BLaER1 treated with 17β-estradiol and CSF1 and Interleukin-3, amounts not matched to agents 10 nM and 100 nM (cell line): Measurements from ENCODE around the gene GSTO2.
A peak's percentile ranks its signal among the peaks of the same experiment; 100 is the strongest.

ENCODE experiments used
- H3K27ac ChIP-seq, 11 experiments: shearing (Covaris generic); formaldehyde crosslinking; 2 replicates each; pipeline ENCODE4 v1.8.1; 2022
- H3K27me3 ChIP-seq, 11 experiments: shearing (Covaris generic); formaldehyde crosslinking; 2 replicates each; pipeline ENCODE4 v1.8.1; 2022
- H3K36me3 ChIP-seq, 11 experiments: shearing (Covaris generic); formaldehyde crosslinking; 2 replicates each; pipeline ENCODE4 v1.8.1; 2022
- H3K4me1 ChIP-seq, 10 experiments: shearing (Covaris generic); formaldehyde crosslinking; 2 replicates each; pipeline ENCODE4 v1.8.1; 2022
- H3K4me2 ChIP-seq, 11 experiments: shearing (Covaris generic); formaldehyde crosslinking; 2 replicates each; pipeline ENCODE4 v1.8.1; 2022
- H3K4me3 ChIP-seq, 10 experiments: shearing (Covaris generic); formaldehyde crosslinking; 2 replicates each; pipeline ENCODE4 v1.8.1; 2022
- H3K9ac ChIP-seq, 11 experiments: shearing (Covaris generic); formaldehyde crosslinking; 2 replicates each; pipeline ENCODE4 v1.8.1; 2022
- H3K9me3 ChIP-seq, 11 experiments: shearing (Covaris generic); formaldehyde crosslinking; replicated peaks in 1 of 11; 2 replicates each; pipeline ENCODE4 v1.8.1; 2022
- H4K20me1 ChIP-seq, 11 experiments: shearing (Covaris generic); formaldehyde crosslinking; 2 replicates each; pipeline ENCODE4 v1.8.1; 2022
- Cebpa-rat ChIP-seq, 11 experiments: shearing (Covaris generic); IDR thresholded peaks; 2 replicates each; pipeline ENCODE4 v1.8.1; 2022

GSTO2 gene

DNA sequence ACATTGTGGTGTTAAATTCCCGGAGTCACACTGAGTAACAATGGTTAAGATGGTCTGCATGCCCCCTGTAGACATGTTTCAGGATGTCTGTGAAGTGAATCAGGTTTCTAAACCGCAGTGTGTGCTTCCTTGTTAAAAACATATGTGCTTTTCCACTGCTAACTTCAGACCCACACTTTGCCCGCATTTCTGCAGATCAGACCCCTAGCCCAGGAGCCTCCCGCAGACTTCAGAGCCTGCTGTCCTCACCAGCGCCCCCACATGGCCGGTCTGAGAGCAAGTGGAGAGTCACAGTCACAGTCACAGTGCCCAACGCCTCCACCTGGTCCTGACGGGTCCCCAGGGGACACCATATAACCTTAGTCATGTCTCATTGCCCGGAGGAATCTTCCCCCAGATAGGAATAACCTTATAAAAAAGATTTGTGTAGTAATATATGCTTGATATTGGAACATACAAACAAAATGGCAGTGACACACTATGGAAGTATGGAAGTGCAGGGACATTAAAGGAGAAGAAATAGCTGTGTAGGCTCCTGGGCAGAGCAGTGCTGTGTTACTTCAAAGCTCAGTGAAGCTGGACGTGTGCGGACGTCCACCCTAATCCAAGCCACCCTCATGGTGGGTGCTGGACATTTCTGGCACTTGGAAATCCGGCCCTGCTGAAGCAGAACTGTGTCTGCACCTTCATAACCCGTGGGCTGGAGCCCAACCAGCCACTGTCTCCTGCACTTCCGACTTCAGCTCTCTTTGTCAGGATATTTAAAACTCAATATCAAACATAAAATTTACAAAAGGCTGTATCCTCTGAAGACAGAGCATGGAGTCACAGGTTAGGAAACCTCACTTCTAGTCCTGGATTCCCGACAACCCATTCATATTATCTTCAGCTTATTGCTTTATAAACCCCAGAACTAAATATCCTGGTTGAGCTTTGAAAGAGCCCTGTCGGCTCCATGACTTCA lies 29.0 kb downstream of the GSTO2 start:
- peaks cover 0 to 13% (median 0%) of the 10 kb centered on the region in 11 experiments; a peak in 5 of 22 replicates for H3K9me3 ChIP-seq
- no peak overlapping the region for H3K27ac ChIP-seq
- no peak overlapping the region for H3K4me3 ChIP-seq
- no peak overlapping the region for H3K4me2 ChIP-seq
- no peaks in the 10 kb centered on the region for H3K36me3 ChIP-seq
- H3K4me1 ChIP-seq, result peaks cover 0 to 22% (median 12%) of the 10 kb centered on the region in 10 experiments; a peak in 17 of 20 replicates
- no peaks in the 10 kb centered on the region for H4K20me1 ChIP-seq
- TF ChIP-seq Cebpa-rat (IDR thresholded peaks at IDR 0.05), result no peak
- no peaks in the 10 kb centered on the region for H3K27me3 ChIP-seq
- H3K9ac ChIP-seq, result no peak overlapping the region

DNA sequence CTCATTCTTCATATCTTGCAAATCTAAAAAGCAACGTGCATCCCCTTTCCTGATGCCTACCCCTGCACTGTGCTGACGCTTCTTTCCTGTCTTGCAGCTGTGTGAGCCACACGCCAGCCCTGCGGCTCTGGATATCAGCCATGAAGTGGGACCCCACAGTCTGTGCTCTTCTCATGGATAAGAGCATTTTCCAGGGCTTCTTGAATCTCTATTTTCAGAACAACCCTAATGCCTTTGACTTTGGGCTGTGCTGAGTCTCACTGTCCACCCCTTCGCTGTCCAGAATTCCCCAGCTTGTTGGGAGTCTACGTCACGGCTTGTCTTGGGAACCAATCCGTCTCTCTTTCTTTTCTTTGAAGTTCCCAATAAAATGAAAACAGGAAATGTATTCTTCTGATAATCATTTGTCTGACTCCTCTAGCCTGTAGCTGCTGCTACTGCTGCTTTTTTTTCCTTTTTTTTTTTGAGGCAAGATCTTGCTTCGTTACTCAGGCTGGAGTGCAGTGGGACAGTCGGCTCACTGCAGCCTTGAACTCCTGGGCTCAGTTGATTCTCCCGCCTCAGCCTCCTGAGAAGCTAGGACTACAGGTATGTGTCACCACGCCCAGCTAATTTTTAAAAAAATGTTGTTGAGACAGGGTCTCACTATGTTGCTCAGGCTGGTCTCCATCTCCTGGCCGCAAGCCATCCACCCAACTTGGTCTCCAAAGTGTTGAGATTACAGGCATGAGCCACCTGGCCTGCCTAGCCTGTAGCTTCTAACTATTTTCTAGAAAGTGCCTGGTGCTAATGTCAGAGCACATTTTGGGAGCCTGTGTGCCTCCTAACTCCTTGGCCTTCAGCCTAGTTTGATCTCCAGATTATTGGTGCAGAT lies 30.3 kb downstream of the GSTO2 start:
- no peak overlapping the region for H3K4me3 ChIP-seq
- no peak overlapping the region for H3K27ac ChIP-seq
- no peak overlapping the region for H3K9ac ChIP-seq

DNA sequence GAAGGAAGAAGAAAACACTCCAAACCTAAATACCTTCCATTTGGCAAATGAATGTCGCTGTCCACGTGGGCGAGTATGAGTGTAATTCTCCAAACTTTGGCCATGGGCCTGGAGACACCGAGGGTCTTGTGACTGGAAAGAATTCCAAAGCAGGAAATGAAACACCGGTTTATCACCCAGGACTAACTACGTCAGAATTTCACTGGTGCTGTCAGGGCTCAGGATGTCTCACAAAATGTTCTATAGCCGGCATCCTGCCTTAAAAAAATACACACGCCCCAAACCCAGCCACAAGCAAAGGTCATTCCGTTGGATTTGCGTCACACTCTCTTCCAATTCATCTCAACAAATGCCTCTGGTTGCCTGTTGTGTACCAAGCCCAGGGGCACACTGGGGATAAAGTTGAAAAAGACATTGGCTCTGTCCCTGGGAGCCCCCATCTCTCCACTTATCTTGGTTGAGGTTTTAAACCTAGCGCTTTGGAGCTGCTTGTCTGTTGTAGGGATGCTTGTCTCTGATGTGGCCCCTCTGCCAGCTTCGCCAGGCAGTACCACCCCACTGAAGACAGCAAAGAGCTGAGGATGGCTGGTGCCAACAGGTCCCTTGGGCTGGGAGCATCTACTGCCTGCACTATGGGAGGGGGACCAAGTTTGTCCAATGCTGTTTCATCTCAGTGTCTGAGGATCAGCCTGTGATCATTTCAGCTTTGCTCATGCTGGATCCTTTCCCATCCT lies 31.2 kb downstream of the GSTO2 start:
- no peaks in the 10 kb centered on the region for H4K20me1 ChIP-seq
- peaks cover 0 to 17% (median 4%) of the 10 kb centered on the region in 10 experiments; a peak in 11 of 20 replicates for H3K4me1 ChIP-seq
- no peak overlapping the region for H3K4me2 ChIP-seq
- TF ChIP-seq Cebpa-rat (IDR thresholded peaks at IDR 0.05), result no peak
- no peaks in the 10 kb centered on the region for H3K27me3 ChIP-seq
- H3K27ac ChIP-seq, result no peak overlapping the region
- no peaks in the 10 kb centered on the region for H3K36me3 ChIP-seq
- H3K9ac ChIP-seq, result no peak overlapping the region
- H3K9me3 ChIP-seq, result peaks cover 6 to 19% (median 8%) of the 10 kb centered on the region in 11 experiments; a peak in 13 of 22 replicates
- H3K4me3 ChIP-seq, result no peak overlapping the region

More for the DNA sequence above, 30.3 kb downstream of the GSTO2 start:
- Histone ChIP-seq H3K36me3 (no peaks in the 10 kb centered on the region), H3K9me3 (peaks cover 6 to 19% (median 8%) of the 10 kb centered on the region in 11 experiments; a peak in 13 of 22 replicates), H4K20me1 (no peaks in the 10 kb centered on the region), H3K4me1 (peaks cover 0 to 17% (median 4%) of the 10 kb centered on the region in 10 experiments; a peak in 12 of 20 replicates), H3K27me3 (no peaks in the 10 kb centered on the region), H3K4me2 (peak overlapping the region in 1 of 11 experiments; percentile 5; a peak in 1 of 22 replicates)
- no peak for TF ChIP-seq Cebpa-rat (IDR thresholded peaks at IDR 0.05)

DNA sequence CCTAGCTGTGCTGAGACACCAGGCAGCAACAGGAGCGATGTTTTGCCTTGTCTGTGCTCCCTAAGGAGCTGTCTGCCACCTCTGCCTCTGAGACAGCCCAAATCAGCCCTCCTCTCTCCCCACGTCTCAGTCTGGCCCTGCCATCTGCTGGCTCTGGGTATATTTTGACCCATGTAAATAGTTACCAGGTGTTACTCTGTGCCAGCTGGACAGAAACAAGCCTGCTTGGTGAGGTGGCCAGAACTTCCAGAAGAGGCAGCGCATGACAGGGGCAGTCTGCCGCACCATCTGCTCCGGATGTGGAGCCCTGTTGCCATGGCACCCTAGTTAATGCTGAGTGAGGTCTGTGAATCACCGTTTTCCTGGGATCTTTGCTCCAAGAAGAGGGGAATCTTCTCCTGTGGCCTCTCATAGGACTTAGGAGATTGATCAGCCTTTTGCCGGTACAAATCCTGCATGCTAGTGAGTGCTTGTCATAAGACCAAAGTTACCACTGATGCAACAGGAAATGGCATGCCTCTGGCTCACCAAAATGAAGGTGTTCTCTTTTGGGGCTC lies 31.8 kb downstream of the GSTO2 start:
- Histone ChIP-seq H3K27ac (no peak overlapping the region), H3K9ac (no peak overlapping the region), H3K4me1 (peaks cover 0 to 19% (median 9%) of the 10 kb centered on the region in 10 experiments; a peak in 15 of 20 replicates), H3K9me3 (peaks cover 6 to 19% (median 8%) of the 10 kb centered on the region in 11 experiments; a peak in 13 of 22 replicates), H3K4me3 (no peak overlapping the region), H3K27me3 (no peaks in the 10 kb centered on the region), H3K4me2 (no peak overlapping the region; a peak in 1 of 22 replicates), H3K36me3 (no peaks in the 10 kb centered on the region), H4K20me1 (0 out of 22 replicates have a peak, but pooled peaks cover 0 to 2% (median 0%) of the 10 kb centered on the region in 11 experiments)
- no peak for TF ChIP-seq Cebpa-rat (IDR thresholded peaks at IDR 0.05)

DNA sequence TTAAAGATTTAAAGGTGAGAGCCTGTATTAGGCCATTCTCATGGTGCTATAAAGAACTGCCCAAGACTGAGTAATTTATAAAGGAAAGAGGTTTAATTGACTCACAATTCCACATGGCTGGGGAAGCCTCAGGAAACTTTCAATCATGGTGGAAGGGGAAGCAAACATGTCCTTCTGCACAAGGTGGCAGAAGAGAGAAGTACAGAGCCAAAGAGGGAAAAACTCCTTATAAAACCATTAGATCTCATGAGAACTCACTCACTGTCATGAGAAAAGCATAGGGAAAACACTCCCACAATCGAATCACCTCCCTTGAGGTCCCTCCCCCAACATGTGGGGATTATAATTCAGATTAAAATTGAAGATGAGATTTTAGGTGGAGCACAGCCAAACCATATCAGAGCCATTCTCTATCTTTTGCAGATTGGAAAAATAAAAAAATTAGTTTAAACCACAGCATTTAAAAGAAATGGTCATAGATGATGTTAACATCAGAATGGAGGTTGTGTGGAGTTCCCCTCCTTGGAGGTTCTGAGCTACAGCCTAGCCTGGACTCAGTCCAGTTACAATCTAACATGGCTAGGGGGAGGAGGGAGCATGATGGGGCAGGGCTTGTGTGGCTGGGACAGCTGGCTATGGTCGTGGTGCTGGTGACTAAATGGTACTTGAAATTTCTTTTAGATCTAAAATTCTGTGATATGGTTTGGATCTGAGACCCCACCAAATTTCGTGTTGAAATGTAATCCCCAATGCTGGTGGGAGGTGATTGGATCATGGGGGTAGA lies 33.1 kb downstream of the GSTO2 start:
- H3K27me3 ChIP-seq, result no peaks in the 10 kb centered on the region
- H3K9ac ChIP-seq, result no peak overlapping the region
- no peak for TF ChIP-seq Cebpa-rat (IDR thresholded peaks at IDR 0.05)
- peaks cover 6 to 19% (median 8%) of the 10 kb centered on the region in 11 experiments; a peak in 13 of 22 replicates for H3K9me3 ChIP-seq
- H3K36me3 ChIP-seq, result no peaks in the 10 kb centered on the region
- no peak overlapping the region for H3K27ac ChIP-seq
- H3K4me2 ChIP-seq, result no peak overlapping the region
- H3K4me1 ChIP-seq, result peaks cover 0 to 31% (median 11%) of the 10 kb centered on the region in 10 experiments; a peak in 15 of 20 replicates
- H4K20me1 ChIP-seq, result peaks cover 0 to 15% (median 2%) of the 10 kb centered on the region in 11 experiments; a peak in 7 of 22 replicates
- no peak overlapping the region for H3K4me3 ChIP-seq

DNA sequence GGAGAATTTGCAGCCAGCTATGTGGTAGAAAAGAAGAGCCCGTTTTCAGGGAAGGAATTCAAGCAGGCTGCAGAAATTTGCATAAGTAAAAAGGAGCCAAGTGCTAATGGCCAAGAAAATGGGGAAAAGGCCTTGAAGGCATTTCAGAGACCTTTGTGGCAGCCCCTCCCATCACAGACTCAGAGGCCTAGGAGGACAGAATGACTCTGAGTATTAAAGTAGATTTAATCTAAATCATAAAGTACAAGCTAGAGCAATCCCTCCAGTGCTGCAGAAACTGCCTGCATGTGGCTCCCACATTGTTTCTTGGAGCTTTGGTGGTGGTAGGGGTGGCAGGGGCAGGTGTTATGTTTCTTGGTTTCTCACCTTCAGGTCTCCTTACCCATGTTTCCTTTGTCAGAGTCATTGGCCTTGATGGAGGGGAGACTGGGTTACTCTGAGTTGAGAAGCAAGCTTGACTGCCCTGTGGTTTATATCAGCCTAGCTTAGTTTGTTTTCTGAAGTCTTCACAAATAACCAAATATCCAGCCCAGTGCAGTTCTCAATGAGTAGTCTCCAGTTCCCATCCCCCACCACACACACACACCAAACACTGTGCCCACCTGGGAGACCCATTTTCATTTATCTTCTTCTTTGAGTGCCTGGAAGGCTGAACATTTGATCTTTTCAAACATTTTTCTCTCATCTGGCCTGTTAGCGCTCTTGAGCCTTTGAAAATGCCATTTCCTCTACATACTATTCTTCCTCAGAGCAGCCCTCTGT lies 34.8 kb downstream of the GSTO2 start:
- peaks cover 0 to 31% (median 11%) of the 10 kb centered on the region in 11 experiments; a peak in 13 of 22 replicates for H4K20me1 ChIP-seq
- H3K9me3 ChIP-seq, result peaks cover 6 to 19% (median 8%) of the 10 kb centered on the region in 11 experiments; a peak in 13 of 22 replicates
- H3K4me1 ChIP-seq, result peaks cover 8 to 39% (median 18%) of the 10 kb centered on the region in 10 experiments; a peak in 19 of 20 replicates
- H3K4me2 ChIP-seq, result 0 out of 22 replicates have a peak overlapping the region, but pooled peaks of 2 of the 11 experiments have one; percentile 23 to 34
- no peak overlapping the region for H3K4me3 ChIP-seq
- H3K27me3 ChIP-seq, result no peaks in the 10 kb centered on the region
- H3K9ac ChIP-seq, result no peak overlapping the region
- no peak overlapping the region for H3K27ac ChIP-seq
- peaks cover 0 to 8% (median 0%) of the 10 kb centered on the region in 11 experiments; a peak in 4 of 22 replicates for H3K36me3 ChIP-seq
- TF ChIP-seq Cebpa-rat (IDR thresholded peaks at IDR 0.05), result no peak

DNA sequence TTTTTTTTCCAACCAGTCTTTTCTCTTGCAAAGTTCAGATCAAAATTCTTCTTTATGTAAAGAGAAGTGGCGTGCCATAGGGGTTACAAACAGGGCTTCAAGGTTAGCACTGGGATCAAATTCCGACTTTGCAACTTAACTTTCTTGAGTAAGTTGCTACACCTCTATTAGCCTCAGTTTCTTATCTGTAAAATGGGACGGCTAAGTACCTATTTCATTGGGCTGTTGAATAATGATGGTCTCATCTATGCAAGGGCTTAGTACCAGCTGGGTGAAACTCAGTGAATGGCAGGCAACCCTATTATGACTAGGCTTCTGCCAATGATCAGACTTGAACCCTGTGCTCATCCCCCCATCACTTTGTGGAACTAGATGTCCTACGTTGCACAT lies 35.4 kb downstream of the GSTO2 start:
- H3K4me2 ChIP-seq, result no peak overlapping the region
- H3K4me3 ChIP-seq, result no peak overlapping the region
- no peak overlapping the region for H3K27ac ChIP-seq
- TF ChIP-seq Cebpa-rat (IDR thresholded peaks at IDR 0.05), result no peak
- peaks cover 6 to 19% (median 8%) of the 10 kb centered on the region in 11 experiments; a peak in 13 of 22 replicates for H3K9me3 ChIP-seq
- no peak overlapping the region for H3K9ac ChIP-seq
- peaks cover under 1 to 34% (median 16%) of the 10 kb centered on the region in 11 experiments; a peak in 16 of 22 replicates for H4K20me1 ChIP-seq
- H3K4me1 ChIP-seq, result peaks cover 10 to 36% (median 20%) of the 10 kb centered on the region in 10 experiments; a peak in 19 of 20 replicates
- peaks cover 0 to 11% (median 2%) of the 10 kb centered on the region in 11 experiments; a peak in 10 of 22 replicates for H3K36me3 ChIP-seq
- H3K27me3 ChIP-seq, result no peaks in the 10 kb centered on the region
